ENCODE measurements around the gene EPHA7. TPM values are rescaled to one million over a fixed set of nuclear protein-coding genes. Genes with fewer than 3 reads are reported as not detected.

Gene EPHA7
- total RNA-seq, 2 donors from 2014 or later = 0.14 to 1.8 TPM

DNA sequence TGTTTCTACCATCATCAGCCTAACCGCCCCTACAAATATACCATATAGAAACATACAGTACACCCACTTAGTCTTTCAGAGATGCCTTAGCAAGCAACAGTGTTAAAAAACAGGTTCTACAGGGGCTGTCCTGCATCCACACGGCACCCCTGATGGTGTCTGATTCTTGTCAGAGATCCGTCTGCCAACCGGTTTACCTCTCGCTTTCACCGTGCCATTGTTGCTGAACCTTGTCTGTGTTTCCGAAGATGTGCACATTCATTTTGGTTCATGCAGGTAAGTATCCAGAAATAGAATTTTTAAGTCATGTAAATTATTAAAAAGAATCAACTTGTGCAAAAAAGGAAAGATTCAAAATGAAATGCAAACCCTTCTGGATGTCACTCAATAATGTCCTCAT is 52.9 kb downstream of the EPHA7 start:
- ATAC-seq (ENCODE audit: insufficient number of reproducible peaks, low FRiP score, low read depth) (no peak), DNase-seq (ENCODE audit: low spot score) (no peak)
- Histone ChIP-seq H3K4me3 (no peak overlapping the region), H3K27ac (no peak overlapping the region), H3K36me3 (no peaks in the 10 kb centered on the region), H3K4me1 (ENCODE audit: control insufficient read depth in 1 of 2, low read depth in 2 of 2) (no peaks in the 10 kb centered on the region), H3K27me3 (replicated peaks; ENCODE audit: insufficient read depth) (no peaks in the 10 kb centered on the region), H3K9me3 (no peaks in the 10 kb centered on the region)
- TF ChIP-seq, protein P1, sequence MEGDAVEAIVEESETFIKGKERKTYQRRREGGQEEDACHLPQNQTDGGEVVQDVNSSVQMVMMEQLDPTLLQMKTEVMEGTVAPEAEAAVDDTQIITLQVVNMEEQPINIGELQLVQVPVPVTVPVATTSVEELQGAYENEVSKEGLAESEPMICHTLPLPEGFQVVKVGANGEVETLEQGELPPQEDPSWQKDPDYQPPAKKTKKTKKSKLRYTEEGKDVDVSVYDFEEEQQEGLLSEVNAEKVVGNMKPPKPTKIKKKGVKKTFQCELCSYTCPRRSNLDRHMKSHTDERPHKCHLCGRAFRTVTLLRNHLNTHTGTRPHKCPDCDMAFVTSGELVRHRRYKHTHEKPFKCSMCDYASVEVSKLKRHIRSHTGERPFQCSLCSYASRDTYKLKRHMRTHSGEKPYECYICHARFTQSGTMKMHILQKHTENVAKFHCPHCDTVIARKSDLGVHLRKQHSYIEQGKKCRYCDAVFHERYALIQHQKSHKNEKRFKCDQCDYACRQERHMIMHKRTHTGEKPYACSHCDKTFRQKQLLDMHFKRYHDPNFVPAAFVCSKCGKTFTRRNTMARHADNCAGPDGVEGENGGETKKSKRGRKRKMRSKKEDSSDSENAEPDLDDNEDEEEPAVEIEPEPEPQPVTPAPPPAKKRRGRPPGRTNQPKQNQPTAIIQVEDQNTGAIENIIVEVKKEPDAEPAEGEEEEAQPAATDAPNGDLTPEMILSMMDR (IDR thresholded peaks at IDR 0.05) = no peak

DNA sequence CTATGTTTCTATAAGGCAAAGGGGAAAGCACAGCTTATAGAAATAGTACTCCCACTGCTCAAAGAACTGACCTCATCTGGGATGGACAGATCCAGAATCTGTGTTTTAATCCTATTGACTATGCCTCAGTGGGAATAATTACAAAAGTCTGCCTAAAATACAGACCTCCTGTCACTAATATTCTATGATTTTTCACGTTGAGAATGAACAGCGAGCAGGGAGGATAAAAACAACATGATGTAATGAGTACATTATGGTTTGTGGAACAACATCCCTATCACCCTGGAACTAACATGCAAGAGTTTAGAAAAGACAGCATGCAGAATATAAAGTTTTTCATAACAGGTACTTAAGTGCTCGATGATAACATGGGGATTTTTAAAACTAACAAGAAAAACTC is 53.9 kb downstream of the EPHA7 start:
- ATAC-seq (ENCODE audit: insufficient number of reproducible peaks, low FRiP score, low read depth) (no peak), DNase-seq (ENCODE audit: low spot score) (no peak)
- H3K27me3 ChIP-seq (replicated peaks; ENCODE audit: insufficient read depth) = no peaks in the 10 kb centered on the region
- TF ChIP-seq, protein P1 (IDR thresholded peaks at IDR 0.05) = no peak
- no peak overlapping the region for H3K4me3 ChIP-seq
- no peak overlapping the region for H3K27ac ChIP-seq
- H3K9me3 ChIP-seq = no peaks in the 10 kb centered on the region
- H3K4me1 ChIP-seq (ENCODE audit: control insufficient read depth in 1 of 2, low read depth in 2 of 2) = no peaks in the 10 kb centered on the region
- no peaks in the 10 kb centered on the region for H3K36me3 ChIP-seq

DNA sequence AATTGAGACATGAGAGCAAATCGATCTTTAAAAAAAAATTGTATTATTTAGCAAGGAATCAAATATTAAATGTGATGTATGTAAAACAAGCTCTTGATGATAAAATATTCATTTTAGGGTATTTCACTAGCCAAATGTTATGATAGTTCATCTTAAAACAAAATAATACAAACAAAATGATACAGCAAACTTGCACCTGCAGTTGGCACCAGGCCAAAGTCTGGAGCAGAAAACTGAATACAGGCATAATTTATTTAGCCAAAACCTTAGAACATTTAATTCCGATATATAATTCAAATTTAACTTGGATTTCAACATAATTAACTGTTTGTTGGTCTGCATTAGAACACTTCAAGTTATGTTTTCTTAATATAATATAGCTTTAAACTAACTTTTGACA is 60.9 kb downstream of the EPHA7 start:
- H3K27ac ChIP-seq = no peak overlapping the region
- H3K4me3 ChIP-seq = no peak overlapping the region
- H3K4me1 ChIP-seq (ENCODE audit: control insufficient read depth in 1 of 2, low read depth in 2 of 2) = no peaks in the 10 kb centered on the region
- H3K36me3 ChIP-seq = no peaks in the 10 kb centered on the region
- H3K27me3 ChIP-seq (replicated peaks; ENCODE audit: insufficient read depth) = no peaks in the 10 kb centered on the region
- no peaks in the 10 kb centered on the region for H3K9me3 ChIP-seq
- DNase-seq (ENCODE audit: low spot score) = no peak
- TF ChIP-seq, protein P1 (IDR thresholded peaks at IDR 0.05) = no peak
- no peak for ATAC-seq (ENCODE audit: insufficient number of reproducible peaks, low FRiP score, low read depth)

DNA sequence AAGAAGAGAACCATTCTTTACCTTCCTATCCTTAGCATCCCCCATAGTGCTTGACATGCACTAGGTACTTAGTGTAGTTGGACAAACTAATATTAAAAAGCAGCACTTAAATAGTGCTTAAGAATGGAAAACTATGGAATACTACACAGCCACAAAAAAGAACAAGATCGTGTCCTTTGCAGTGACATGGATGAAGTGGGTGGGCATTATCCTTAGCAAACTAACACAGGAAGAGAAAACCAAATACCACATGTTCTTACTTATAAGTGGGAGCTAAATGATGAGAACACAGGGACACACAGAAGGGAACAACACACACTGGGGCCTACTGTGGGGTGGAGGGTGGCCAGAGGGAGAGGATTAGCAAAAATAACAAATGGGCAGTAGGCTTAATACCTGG is 66.8 kb downstream of the EPHA7 start:
- TF ChIP-seq, protein P1 (IDR thresholded peaks at IDR 0.05) = no peak
- H3K36me3 ChIP-seq = no peaks in the 10 kb centered on the region
- DNase-seq (ENCODE audit: low spot score) (no peak), ATAC-seq (ENCODE audit: insufficient number of reproducible peaks, low FRiP score, low read depth) (no peak)
- no peaks in the 10 kb centered on the region for H3K9me3 ChIP-seq
- no peaks in the 10 kb centered on the region for H3K4me1 ChIP-seq (ENCODE audit: control insufficient read depth in 1 of 2, low read depth in 2 of 2)
- H3K27me3 ChIP-seq (replicated peaks; ENCODE audit: insufficient read depth) = no peaks in the 10 kb centered on the region
- H3K4me3 ChIP-seq = no peak overlapping the region
- H3K27ac ChIP-seq = no peak overlapping the region

DNA sequence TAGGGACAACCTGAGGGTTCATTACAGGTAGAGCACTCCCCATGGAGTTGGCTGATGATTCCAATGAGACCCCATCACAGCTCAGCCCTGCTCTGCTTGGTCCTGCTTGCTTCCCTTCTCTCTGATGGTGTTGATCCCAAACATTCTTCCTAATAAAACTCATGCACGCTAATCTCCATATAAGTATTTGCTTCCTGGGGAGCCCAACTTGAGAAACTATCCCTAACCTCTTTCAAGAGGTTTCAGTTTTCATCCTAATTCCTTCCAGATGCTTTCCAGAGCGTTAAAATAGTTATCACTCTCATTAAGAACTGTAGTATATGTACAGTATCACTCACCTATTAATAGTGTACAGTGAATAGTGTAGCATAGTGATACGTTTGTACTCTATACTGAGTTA is 68.1 kb downstream of the EPHA7 start:
- no peak for DNase-seq (ENCODE audit: low spot score)

More for the DNA sequence above, 68.1 kb downstream of the EPHA7 start:
- no peak overlapping the region for H3K4me3 ChIP-seq
- no peaks in the 10 kb centered on the region for H3K36me3 ChIP-seq
- no peaks in the 10 kb centered on the region for H3K27me3 ChIP-seq (replicated peaks; ENCODE audit: insufficient read depth)
- no peak for ATAC-seq (ENCODE audit: insufficient number of reproducible peaks, low FRiP score, low read depth)
- H3K4me1 ChIP-seq (ENCODE audit: control insufficient read depth in 1 of 2, low read depth in 2 of 2) = no peaks in the 10 kb centered on the region
- TF ChIP-seq, protein P1 (IDR thresholded peaks at IDR 0.05) = no peak
- no peaks in the 10 kb centered on the region for H3K9me3 ChIP-seq
- no peak overlapping the region for H3K27ac ChIP-seq
